ENCODE results near the gene RPP38. TPM values are rescaled to one million over a fixed set of nuclear protein-coding genes. Genes with fewer than 3 reads are reported as not detected.

Gene RPP38
- total and polyA plus RNA-seq, 2 of the 13 experiments (the other 11 are each of a cell fraction or from before 2014, with no cell fraction given), result 11.7 to 16.4 TPM

- TF ChIP-seq, protein P1, sequence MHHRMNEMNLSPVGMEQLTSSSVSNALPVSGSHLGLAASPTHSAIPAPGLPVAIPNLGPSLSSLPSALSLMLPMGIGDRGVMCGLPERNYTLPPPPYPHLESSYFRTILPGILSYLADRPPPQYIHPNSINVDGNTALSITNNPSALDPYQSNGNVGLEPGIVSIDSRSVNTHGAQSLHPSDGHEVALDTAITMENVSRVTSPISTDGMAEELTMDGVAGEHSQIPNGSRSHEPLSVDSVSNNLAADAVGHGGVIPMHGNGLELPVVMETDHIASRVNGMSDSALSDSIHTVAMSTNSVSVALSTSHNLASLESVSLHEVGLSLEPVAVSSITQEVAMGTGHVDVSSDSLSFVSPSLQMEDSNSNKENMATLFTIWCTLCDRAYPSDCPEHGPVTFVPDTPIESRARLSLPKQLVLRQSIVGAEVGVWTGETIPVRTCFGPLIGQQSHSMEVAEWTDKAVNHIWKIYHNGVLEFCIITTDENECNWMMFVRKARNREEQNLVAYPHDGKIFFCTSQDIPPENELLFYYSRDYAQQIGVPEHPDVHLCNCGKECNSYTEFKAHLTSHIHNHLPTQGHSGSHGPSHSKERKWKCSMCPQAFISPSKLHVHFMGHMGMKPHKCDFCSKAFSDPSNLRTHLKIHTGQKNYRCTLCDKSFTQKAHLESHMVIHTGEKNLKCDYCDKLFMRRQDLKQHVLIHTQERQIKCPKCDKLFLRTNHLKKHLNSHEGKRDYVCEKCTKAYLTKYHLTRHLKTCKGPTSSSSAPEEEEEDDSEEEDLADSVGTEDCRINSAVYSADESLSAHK (CRISPR knock-in tag; IDR thresholded peaks at IDR 0.05; ENCODE audit: borderline replicate concordance), result no peak
- TF ChIP-seq ZNF432 (CRISPR knock-in tag; IDR thresholded peaks at IDR 0.05; ENCODE audit: borderline replicate concordance) (no peak), SP1 (IDR thresholded peaks at IDR 0.05) (no peak), SP1 (CRISPR knock-in tag; IDR thresholded peaks at IDR 0.05) (0 out of 2 replicates have a peak, but pooled peaks have one; percentile 50), TBX2 (CRISPR knock-in tag; IDR thresholded peaks at IDR 0.05; ENCODE audit: borderline replicate concordance) (peak; percentile 83), GMEB2 (CRISPR knock-in tag; IDR thresholded peaks at IDR 0.05; ENCODE audit: low read depth) (no peak), SMYD3 (CRISPR knock-in tag; IDR thresholded peaks at IDR 0.05) (peak; percentile 93; the same call in 1 of the 2 replicates), CCDC6 (CRISPR knock-in tag; IDR thresholded peaks at IDR 0.05) (peak; percentile 56), ZHX1 (CRISPR knock-in tag; IDR thresholded peaks at IDR 0.05; ENCODE audit: low read depth) (0 out of 2 replicates have a peak, but pooled peaks have one; percentile 50), CREM (IDR thresholded peaks at IDR 0.05) (no peak), CREM (CRISPR knock-in tag; IDR thresholded peaks at IDR 0.05) (no peak), ZMYM3 (CRISPR knock-in tag; IDR thresholded peaks at IDR 0.05) (no peak), CEBPZ (IDR thresholded peaks at IDR 0.05; ENCODE audit: low read length) (no peak)
- TF ChIP-seq, protein P2, sequence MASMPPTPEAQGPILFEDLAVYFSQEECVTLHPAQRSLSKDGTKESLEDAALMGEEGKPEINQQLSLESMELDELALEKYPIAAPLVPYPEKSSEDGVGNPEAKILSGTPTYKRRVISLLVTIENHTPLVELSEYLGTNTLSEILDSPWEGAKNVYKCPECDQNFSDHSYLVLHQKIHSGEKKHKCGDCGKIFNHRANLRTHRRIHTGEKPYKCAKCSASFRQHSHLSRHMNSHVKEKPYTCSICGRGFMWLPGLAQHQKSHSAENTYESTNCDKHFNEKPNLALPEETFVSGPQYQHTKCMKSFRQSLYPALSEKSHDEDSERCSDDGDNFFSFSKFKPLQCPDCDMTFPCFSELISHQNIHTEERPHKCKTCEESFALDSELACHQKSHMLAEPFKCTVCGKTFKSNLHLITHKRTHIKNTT (CRISPR knock-in tag; IDR thresholded peaks at IDR 0.05), result no peak
- TF ChIP-seq, protein P3, sequence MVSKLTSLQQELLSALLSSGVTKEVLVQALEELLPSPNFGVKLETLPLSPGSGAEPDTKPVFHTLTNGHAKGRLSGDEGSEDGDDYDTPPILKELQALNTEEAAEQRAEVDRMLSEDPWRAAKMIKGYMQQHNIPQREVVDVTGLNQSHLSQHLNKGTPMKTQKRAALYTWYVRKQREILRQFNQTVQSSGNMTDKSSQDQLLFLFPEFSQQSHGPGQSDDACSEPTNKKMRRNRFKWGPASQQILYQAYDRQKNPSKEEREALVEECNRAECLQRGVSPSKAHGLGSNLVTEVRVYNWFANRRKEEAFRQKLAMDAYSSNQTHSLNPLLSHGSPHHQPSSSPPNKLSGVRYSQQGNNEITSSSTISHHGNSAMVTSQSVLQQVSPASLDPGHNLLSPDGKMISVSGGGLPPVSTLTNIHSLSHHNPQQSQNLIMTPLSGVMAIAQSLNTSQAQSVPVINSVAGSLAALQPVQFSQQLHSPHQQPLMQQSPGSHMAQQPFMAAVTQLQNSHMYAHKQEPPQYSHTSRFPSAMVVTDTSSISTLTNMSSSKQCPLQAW (CRISPR knock-in tag; IDR thresholded peaks at IDR 0.05), result peak; percentile 29; the same call in 1 of the 2 replicates
Observed at GRCh38 chr10:15097011-15097812, at the start of gene RPP38 (continued).
